GM23338 (cell line): ENCODE data around the gene RAB2B. TPM values are rescaled to one million over a fixed set of nuclear protein-coding genes. Genes with fewer than 3 reads are reported as not detected.
A peak's percentile ranks its signal among the peaks of the same experiment; 100 is the strongest.

Experiments
- ATAC-seq: fragments of 200-7000 bp; cut with Tn5 transposase; 3 replicates; pipeline ENCODE4 v1.9.1; 2020
- DNase-seq: peaks from one replicate; pipeline ENCODE4 v3.0.0-alpha.2; 2015; ENCODE audit warnings: low spot score
- H2AFZ ChIP-seq: fragments of 200-600 bp; sonication (generic); 2 replicates; pipeline ENCODE4 v1.8.0; 2016; ENCODE audit warnings: antibody characterized with exemption, mild to moderate bottlenecking, moderate library complexity
- H3F3A ChIP-seq: fragments of 200-600 bp; sonication (generic); replicated peaks from 2 replicates; pipeline ENCODE4 v1.8.0; 2017; ENCODE audit warnings: antibody characterized with exemption, mixed run types, low read depth
- H3K27ac ChIP-seq: fragments of 200-600 bp; sonication (generic); 2 replicates; pipeline ENCODE4 v1.6.1; 2016; ENCODE audit warnings: low read depth
- H3K27me3 ChIP-seq: fragments of 200-600 bp; sonication (generic); 2 replicates; pipeline ENCODE4 v1.8.0; 2016; ENCODE audit warnings: mild to moderate bottlenecking, mixed run types, moderate library complexity; ENCODE audit not compliant: insufficient read depth
- H3K36me3 ChIP-seq: fragments of 200-600 bp; sonication (generic); 2 replicates; pipeline ENCODE4 v1.8.0; 2016; ENCODE audit warnings: mild to moderate bottlenecking; ENCODE audit not compliant: insufficient read depth
- H3K4me1 ChIP-seq: fragments of 200-600 bp; sonication (generic); 2 replicates; pipeline ENCODE4 v1.8.0; 2016; ENCODE audit warnings: mild to moderate bottlenecking, moderate library complexity; ENCODE audit not compliant: insufficient read depth
- H3K4me2 ChIP-seq: fragments of 200-600 bp; sonication (generic); 2 replicates; pipeline ENCODE4 v1.7.1; 2017; ENCODE audit warnings: mixed run types
- H3K4me3 ChIP-seq: fragments of 200-600 bp; sonication (generic); 2 replicates; pipeline ENCODE4 v1.6.1; 2016; ENCODE audit warnings: mixed run types
- H3K79me2 ChIP-seq: fragments of 200-600 bp; sonication (generic); replicated peaks from 2 replicates; pipeline ENCODE4 v1.8.0; 2017; ENCODE audit warnings: mild to moderate bottlenecking; ENCODE audit not compliant: insufficient read depth
- H3K9me2 ChIP-seq: fragments of 200-600 bp; sonication (generic); 2 replicates; pipeline ENCODE4 v1.8.0; 2017; ENCODE audit not compliant: insufficient read depth
- H4K20me1 ChIP-seq: fragments of 200-600 bp; sonication (generic); replicated peaks from 2 replicates; pipeline ENCODE4 v1.8.0; 2017; ENCODE audit warnings: mild to moderate bottlenecking; ENCODE audit not compliant: insufficient read depth
- H3K27ac Mint-ChIP-seq: 2 replicates; pipeline ENCODE4 v1.8.0; 2020; ENCODE audit warnings: inconsistent platforms, mild to moderate bottlenecking, moderate library complexity, mixed read lengths
- H3K27me3 Mint-ChIP-seq: 3 replicates; pipeline ENCODE4 v1.8.0; 2022; ENCODE audit warnings: low read depth, mild to moderate bottlenecking, moderate library complexity, mixed read lengths, inconsistent platforms; ENCODE audit not compliant: insufficient read depth, poor library complexity
- H3K36me3 Mint-ChIP-seq: 3 replicates; pipeline ENCODE4 v1.8.0; 2021; ENCODE audit warnings: low read depth, mild to moderate bottlenecking, inconsistent platforms, moderate library complexity, mixed read lengths
- H3K4me1 Mint-ChIP-seq: 3 replicates; pipeline ENCODE4 v1.8.0; 2020; ENCODE audit warnings: mild to moderate bottlenecking, inconsistent platforms, mixed read lengths
- H3K4me3 Mint-ChIP-seq: 3 replicates; pipeline ENCODE4 v1.8.0; 2021; ENCODE audit warnings: moderate library complexity, mild to moderate bottlenecking, inconsistent platforms, mixed read lengths
- H3K9me3 Mint-ChIP-seq: 3 replicates; pipeline ENCODE4 v1.8.0; 2020; ENCODE audit warnings: moderate library complexity, mild to moderate bottlenecking, inconsistent platforms, mixed read lengths
- EZH2phosphoT487 ChIP-seq: fragments of 200-600 bp; sonication (generic); IDR thresholded peaks from one replicate; pipeline ENCODE4 v1.8.1; 2018; ENCODE audit warnings: antibody characterized with exemption; ENCODE audit not compliant: unreplicated experiment
- JUNB ChIP-seq: IDR thresholded peaks from one replicate; pipeline ENCODE4 v1.6.1; 2016; ENCODE audit warnings: antibody characterized with exemption; ENCODE audit not compliant: unreplicated experiment
- NANOG ChIP-seq: IDR thresholded peaks from 2 replicates; pipeline ENCODE4 v1.6.1; 2016; ENCODE audit warnings: antibody characterized with exemption, borderline replicate concordance
- REST ChIP-seq: IDR thresholded peaks from one replicate; pipeline ENCODE4 v1.6.1; 2018; ENCODE audit warnings: antibody characterized with exemption; ENCODE audit not compliant: unreplicated experiment
- ZNF331 ChIP-seq: fragments of 250-450 bp; sonication (Bioruptor Pico); IDR thresholded peaks from 2 replicates; pipeline ENCODE4 v1.5.0; 2020; ENCODE audit warnings: low read depth, mild to moderate bottlenecking, moderate library complexity
- ZNF462 ChIP-seq: fragments of 250-450 bp; sonication (Bioruptor Pico); IDR thresholded peaks from 2 replicates; pipeline ENCODE4 v1.5.0; 2020; ENCODE audit warnings: mild to moderate bottlenecking, moderate library complexity
- polyA plus RNA-seq: library from polyadenylated mRNA; unstranded; fragments of >200 nt; fragmentation: Nextera tagmentation; extraction: Ambion mirVana; gene quantifications from 2 replicates; pipeline ENCODE4 v1.2.1, GENCODE V29; 2016
- total RNA-seq: library from RNA; depleted of rRNA; stranded (reverse); fragments of >200 nt; shearing (Covaris generic); gene quantifications from 2 replicates; pipeline ENCODE4 v1.2.3, GENCODE V29; 2014
- TF ChIP-seq, protein P1 (sequence below), 2 experiments: fragments of 200-600 bp in 1 of 2; sonication (generic) in 1 of 2; conservative IDR thresholded peaks; 2 replicates each; pipeline versions ENCODE4 v1.5.1 to v1.6.1; 2016 to 2017; ENCODE audit warnings: antibody characterized with exemption in 2 of 2, low read depth in 2 of 2, mild to moderate bottlenecking in 2 of 2, moderate library complexity in 1 of 2

The RAB2B gene
- total and polyA plus RNA-seq, 2 experiments from 2014 or later = 12.9 to 29.9 TPM

GRCh38 chr14:21514341-21514740 lies 37.6 kb upstream of the RAB2B start:
- Histone ChIP-seq H3K27ac (no peak overlapping the region), H2AFZ (no peak overlapping the region), H3F3A (peaks cover 6% of the 10 kb centered on the region), H3K4me1 (peaks cover 29% of the 10 kb centered on the region), H3K27me3 (no peaks in the 10 kb centered on the region), H3K4me3 (no peak overlapping the region), H3K36me3 (no peaks in the 10 kb centered on the region), H3K4me2 (0 out of 2 replicates have a peak overlapping the region, but pooled peaks have one; percentile 18), H3K9me2 (no peaks in the 10 kb centered on the region), H3K79me2 (peaks cover 18% of the 10 kb centered on the region), H4K20me1 (peaks cover 8% of the 10 kb centered on the region)
- DNase-seq (no peak), ATAC-seq (no peak)
- H3K36me3 Mint-ChIP-seq = peaks cover 13% of the 10 kb centered on the region
- TF ChIP-seq JUNB (no peak), EZH2phosphoT487 (no peak), ZNF331 (CRISPR knock-in tag) (no peak)
- H3K4me1 Mint-ChIP-seq = peaks cover 16% of the 10 kb centered on the region
- peaks cover 12% of the 10 kb centered on the region for H3K27me3 Mint-ChIP-seq
- H3K9me3 Mint-ChIP-seq = peaks cover 10% of the 10 kb centered on the region; the same call in 2 of the 3 replicates
- no peak overlapping the region for H3K27ac Mint-ChIP-seq
- no peak overlapping the region for H3K4me3 Mint-ChIP-seq

DNA sequence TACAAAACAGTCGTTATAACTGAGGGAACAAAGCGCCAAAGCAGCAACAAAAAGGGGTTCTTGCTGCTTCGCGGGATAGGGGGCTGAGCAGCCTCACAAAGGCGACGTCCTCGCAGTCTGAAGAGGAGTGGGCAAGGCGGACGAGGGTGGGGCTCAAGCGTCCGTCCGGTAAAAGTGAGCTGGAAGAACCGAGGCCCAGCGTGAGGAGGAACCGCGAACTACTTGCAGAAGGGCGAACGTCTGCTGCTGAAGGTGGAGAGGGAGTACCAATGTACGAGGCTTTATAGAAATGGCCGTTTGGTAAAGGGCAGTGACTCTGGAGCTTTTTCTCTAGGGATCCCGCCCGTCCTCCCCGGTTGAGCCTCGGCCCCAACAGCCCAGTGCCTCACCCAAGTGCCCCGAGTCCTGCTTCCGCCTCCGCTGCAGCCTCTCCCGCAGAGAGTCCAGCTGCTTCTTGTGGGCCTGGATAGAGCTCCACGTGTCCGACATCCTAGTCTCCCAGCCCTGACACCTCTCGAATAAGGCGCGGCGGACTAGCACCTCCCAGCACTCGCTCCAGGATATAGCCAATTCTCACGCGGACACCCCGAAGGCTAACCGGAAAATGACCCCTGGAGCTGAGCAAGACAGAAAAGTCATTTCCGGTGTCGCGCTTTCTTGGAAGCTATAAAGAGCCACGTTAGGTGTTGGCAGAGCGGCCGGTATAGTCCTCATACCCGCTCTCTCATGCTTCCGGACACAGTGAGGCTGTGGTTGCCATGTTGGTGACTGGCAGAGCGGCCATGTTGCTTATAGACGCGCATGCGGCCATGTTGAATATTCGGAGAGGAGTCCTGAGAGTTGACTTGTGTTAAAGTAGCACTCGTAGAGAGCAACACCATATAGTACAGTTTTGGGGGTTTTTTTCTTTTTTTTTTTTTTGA lies 34.2 kb upstream of the RAB2B start, which contains the start of gene METTL3:
Gene METTL3 (minus strand): TSS at position 606 of the 923 bp plus-strand sequence. CDS start 117 bp downstream, at position 489.
- H2AFZ ChIP-seq = no peak within 1 kb of the TSS
- Mint-ChIP-seq H3K9me3 (peaks cover 10% of the 10 kb centered on the region; the same call in 2 of the 3 replicates), H3K36me3 (peaks cover 44% of the 10 kb centered on the region), H3K4me3 (peak within 1 kb of the TSS; percentile 96), H3K27ac (peak within 1 kb of the TSS; percentile 98), H3K4me1 (peaks cover 17% of the 10 kb centered on the region), H3K27me3 (peaks cover 12% of the 10 kb centered on the region)
- H4K20me1 ChIP-seq = peaks cover 17% of the 10 kb centered on the region
- peaks cover 28% of the 10 kb centered on the region for H3K4me1 ChIP-seq
- peak within 1 kb of the TSS; percentile 86 for H3K27ac ChIP-seq
- H3K36me3 ChIP-seq = peaks cover 10% of the 10 kb centered on the region
- peak; percentile 97 for ATAC-seq
- peaks cover 51% of the 10 kb centered on the region for H3K79me2 ChIP-seq
- H3K9me2 ChIP-seq = no peaks in the 10 kb centered on the region
- H3K4me3 ChIP-seq = peak within 1 kb of the TSS; percentile 93
- H3K27me3 ChIP-seq = no peaks in the 10 kb centered on the region
- H3F3A ChIP-seq = no peaks in the 10 kb centered on the region
- DNase-seq = peak; percentile 100
- H3K4me2 ChIP-seq = peak within 1 kb of the TSS; percentile 83
- TF ChIP-seq JUNB = no peak
- TF ChIP-seq ZNF462 (CRISPR knock-in tag) = no peak
- TF ChIP-seq REST = no peak
- TF ChIP-seq, protein P1, sequence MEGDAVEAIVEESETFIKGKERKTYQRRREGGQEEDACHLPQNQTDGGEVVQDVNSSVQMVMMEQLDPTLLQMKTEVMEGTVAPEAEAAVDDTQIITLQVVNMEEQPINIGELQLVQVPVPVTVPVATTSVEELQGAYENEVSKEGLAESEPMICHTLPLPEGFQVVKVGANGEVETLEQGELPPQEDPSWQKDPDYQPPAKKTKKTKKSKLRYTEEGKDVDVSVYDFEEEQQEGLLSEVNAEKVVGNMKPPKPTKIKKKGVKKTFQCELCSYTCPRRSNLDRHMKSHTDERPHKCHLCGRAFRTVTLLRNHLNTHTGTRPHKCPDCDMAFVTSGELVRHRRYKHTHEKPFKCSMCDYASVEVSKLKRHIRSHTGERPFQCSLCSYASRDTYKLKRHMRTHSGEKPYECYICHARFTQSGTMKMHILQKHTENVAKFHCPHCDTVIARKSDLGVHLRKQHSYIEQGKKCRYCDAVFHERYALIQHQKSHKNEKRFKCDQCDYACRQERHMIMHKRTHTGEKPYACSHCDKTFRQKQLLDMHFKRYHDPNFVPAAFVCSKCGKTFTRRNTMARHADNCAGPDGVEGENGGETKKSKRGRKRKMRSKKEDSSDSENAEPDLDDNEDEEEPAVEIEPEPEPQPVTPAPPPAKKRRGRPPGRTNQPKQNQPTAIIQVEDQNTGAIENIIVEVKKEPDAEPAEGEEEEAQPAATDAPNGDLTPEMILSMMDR (conservative IDR thresholded peaks at IDR 0.05; ENCODE audit: low read depth in 2 of 2) = no peak
- TF ChIP-seq NANOG = no peak
